NB4 (cell line): Measurements from ENCODE around the gene TOMM6.

Experiments
- DNase-seq: peaks from one replicate; pipeline ENCODE4 v3.0.0; 2010; ENCODE audit warnings: low read depth
- H3K4me3 ChIP-seq: one replicate; pipeline ENCODE4 v1.5.1; 2011; ENCODE audit warnings: mild to moderate bottlenecking, low read depth, low read length, moderate library complexity
- CTCF ChIP-seq: IDR thresholded peaks from one replicate; pipeline ENCODE4 v1.5.1; 2012; ENCODE audit warnings: low read depth, low read length
- MAX ChIP-seq: IDR thresholded peaks from 2 replicates; pipeline ENCODE4 v1.6.1; 2011; ENCODE audit warnings: low read depth, low read length
- MYC ChIP-seq: IDR thresholded peaks from 2 replicates; pipeline ENCODE4 v1.6.1; 2011; ENCODE audit warnings: low read depth, low read length
- POLR2A ChIP-seq: IDR thresholded peaks from 2 replicates; pipeline ENCODE4 v1.6.1; 2011; ENCODE audit warnings: mild to moderate bottlenecking; ENCODE audit not compliant: insufficient read length; ENCODE audit errors: extremely low read depth

The TOMM6 gene

GRCh38 chr6:41787219-41787917 lies at the start of gene TOMM6:
TSS of gene TOMM6 (plus strand) at chr6:41787694. CDS start at chr6:41787698, 4 bp downstream.
- TF ChIP-seq POLR2A (no peak), CTCF (peak; percentile 75), MYC (peak; percentile 89), MAX (peak; percentile 82)
- H3K4me3 ChIP-seq, result peak within 1 kb of the TSS; percentile 91
- peak; percentile 98 for DNase-seq

- H3K4me3 ChIP-seq, result no peak overlapping the region
- TF ChIP-seq MYC, result no peak
- no peak for TF ChIP-seq POLR2A
- no peak for TF ChIP-seq CTCF
- TF ChIP-seq MAX, result no peak
- DNase-seq, result no peak
These were observed 48.5 kb upstream of the TOMM6 start for GRCh38 chr6:41739041-41739440.

- TF ChIP-seq MAX (no peak), POLR2A (no peak), CTCF (no peak), MYC (no peak)
- DNase-seq, result no peak
- no peak overlapping the region for H3K4me3 ChIP-seq
These were observed 46.9 kb upstream of the TOMM6 start for GRCh38 chr6:41740366-41741162.

GRCh38 chr6:41741625-41742490 lies 45.6 kb upstream of the TOMM6 start:
- TF ChIP-seq MYC, result no peak
- no peak for TF ChIP-seq POLR2A
- TF ChIP-seq CTCF, result no peak
- TF ChIP-seq MAX, result no peak
- no peak overlapping the region for H3K4me3 ChIP-seq
- DNase-seq, result no peak

GRCh38 chr6:41743406-41744235 lies 43.9 kb upstream of the TOMM6 start:
- no peak overlapping the region for H3K4me3 ChIP-seq
- no peak for TF ChIP-seq CTCF
- DNase-seq, result no peak
